Heart left ventricle (tissue), 13 donors: ENCODE results near the gene TSC1.

Experiments used
- CTCF ChIP-seq, 12 donors: fragments of 200-600 bp; sonication (generic) in 4 of 12; IDR thresholded peaks; one replicate each; pipeline versions ENCODE4 v1.5.0 to v1.8.0; 2018 to 2022; ENCODE audit warnings: antibody characterized with exemption in 12 of 12, mild to moderate bottlenecking in 5 of 12
- POLR2A ChIP-seq, 2 donors: fragments of 450-650 bp; IDR thresholded peaks; one replicate each; pipeline ENCODE4 v1.6.1; 2017; ENCODE audit warnings: antibody characterized with exemption in 2 of 2, mild to moderate bottlenecking in 2 of 2, moderate library complexity in 2 of 2
- donor health status: ischemic (EF 13 %, LVEDD 7.1; RV severe dilation, severe dysfunction).
- donor health status: DM: no; HTN: yes; CAD: no.
- donor health status: DM: no; HTN: no; CAD: no.
- donor health status: ischemic (EF 25% LVEDD 6.9; RV normal size, moderate dysfunction).
- donor health status: ischemic (EF 25% LVEDD 5.7; RV mildly dilated, moderate dysfunction).
- donor health status: ischemic (EF 35%, LVEDD 5.7; RV mildly dilated, moderate dysfunction).
- donor health status: nonischemic (EF 11% LVEDD 7.7; RV severe dilation, severe dysfunction).
- donor health status: DM: yes; HTN: yes; CAD: no.
- donor health status: PGD.
- donor health status: ischemic (EF 29% LVEDD 5.4; RV normal size, mild dysfunction).
- donor health status: nonischemic (EF 23%, LVEDD 6.1; RV moderate dilation, normal function).

DNA sequence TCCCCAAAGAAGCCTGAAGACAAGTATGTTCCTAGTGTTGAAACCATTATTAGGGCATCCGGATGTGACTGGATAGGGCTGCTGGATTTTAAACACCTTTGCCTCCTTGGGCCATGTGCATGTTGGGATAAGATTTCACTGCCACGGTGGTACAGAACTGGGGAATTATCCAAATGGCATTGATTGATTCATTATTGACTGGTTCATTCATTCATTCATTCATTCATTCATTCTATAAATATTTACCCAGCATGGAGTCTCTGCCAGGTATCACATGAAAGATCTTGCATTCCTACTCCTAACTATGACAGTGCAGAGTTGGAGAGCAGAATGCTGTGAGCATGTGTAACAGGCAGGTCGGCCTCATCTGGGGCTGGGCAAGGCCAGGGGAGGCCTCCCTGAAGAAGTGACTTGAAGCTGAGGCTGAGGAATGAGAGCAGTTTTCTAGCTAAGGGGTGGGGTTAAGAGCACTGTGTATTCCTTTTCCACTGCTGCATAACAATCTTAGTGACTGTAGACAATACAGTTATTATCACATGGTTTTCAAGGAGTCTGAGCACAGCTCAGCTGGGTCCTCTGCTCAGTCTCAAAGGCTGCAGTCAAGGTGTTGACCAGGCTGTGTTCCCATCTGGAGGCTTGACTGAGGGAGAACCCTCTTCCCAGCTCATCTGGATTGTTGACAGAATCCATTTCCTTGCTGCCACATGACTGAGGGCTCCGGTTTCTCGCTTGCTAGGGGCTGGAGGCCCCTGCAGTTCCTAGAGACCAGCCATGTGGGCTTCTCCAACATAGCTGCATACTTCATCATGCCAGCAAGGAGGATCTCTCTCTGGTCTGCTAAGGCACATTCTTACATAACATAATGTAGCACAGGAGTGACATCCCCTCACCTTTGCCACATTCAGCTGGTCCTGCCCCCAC, 102.0 kb downstream of the TSC1 start:
- no peak for TF ChIP-seq CTCF (IDR thresholded peaks at IDR 0.05)
- no peak for TF ChIP-seq POLR2A (IDR thresholded peaks at IDR 0.05)
